Epithelial cell of esophagus (primary cell): ENCODE results near the gene DTHD1.
A peak's percentile ranks its signal among the peaks of the same experiment; 100 is the strongest.

Experiments
- DNase-seq: peaks from one replicate; pipeline ENCODE4 v3.0.0; 2010; ENCODE audit warnings: low read depth
- H3K4me3 ChIP-seq: 2 replicates; pipeline ENCODE4 v1.5.1; 2011; ENCODE audit warnings: mild to moderate bottlenecking, low read length, control low read depth
- TF ChIP-seq, protein P1 (sequence below): IDR thresholded peaks from 2 replicates; pipeline ENCODE4 v1.5.1; 2011; ENCODE audit warnings: low read depth, mild to moderate bottlenecking, low read length, control low read depth, inconsistent platforms; ENCODE audit not compliant: insufficient read depth; ENCODE audit errors: missing control alignments

Gene DTHD1

DNA sequence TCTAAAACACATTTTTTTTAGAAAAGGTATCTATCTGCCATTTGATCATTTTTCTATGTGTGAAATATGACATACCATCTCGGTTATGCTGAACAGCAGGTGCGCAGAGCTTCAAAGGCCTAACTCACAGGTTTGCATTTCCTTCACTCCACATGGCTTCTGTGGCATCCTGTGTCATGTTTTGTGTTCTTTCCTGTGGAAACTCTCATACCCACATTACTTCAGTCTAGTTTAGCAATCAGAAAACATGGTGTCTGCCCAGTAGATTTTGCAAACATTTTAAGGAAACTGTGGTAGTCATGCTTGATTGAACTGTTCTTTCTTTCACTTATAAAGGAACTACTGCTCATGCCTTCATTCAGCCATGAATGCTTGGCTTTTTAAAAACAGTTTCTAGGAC, 25.8 kb upstream of the DTHD1 start:
- TF ChIP-seq, protein P1, sequence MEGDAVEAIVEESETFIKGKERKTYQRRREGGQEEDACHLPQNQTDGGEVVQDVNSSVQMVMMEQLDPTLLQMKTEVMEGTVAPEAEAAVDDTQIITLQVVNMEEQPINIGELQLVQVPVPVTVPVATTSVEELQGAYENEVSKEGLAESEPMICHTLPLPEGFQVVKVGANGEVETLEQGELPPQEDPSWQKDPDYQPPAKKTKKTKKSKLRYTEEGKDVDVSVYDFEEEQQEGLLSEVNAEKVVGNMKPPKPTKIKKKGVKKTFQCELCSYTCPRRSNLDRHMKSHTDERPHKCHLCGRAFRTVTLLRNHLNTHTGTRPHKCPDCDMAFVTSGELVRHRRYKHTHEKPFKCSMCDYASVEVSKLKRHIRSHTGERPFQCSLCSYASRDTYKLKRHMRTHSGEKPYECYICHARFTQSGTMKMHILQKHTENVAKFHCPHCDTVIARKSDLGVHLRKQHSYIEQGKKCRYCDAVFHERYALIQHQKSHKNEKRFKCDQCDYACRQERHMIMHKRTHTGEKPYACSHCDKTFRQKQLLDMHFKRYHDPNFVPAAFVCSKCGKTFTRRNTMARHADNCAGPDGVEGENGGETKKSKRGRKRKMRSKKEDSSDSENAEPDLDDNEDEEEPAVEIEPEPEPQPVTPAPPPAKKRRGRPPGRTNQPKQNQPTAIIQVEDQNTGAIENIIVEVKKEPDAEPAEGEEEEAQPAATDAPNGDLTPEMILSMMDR: no peak
- no peak for DNase-seq
- no peak overlapping the region for H3K4me3 ChIP-seq

DNA sequence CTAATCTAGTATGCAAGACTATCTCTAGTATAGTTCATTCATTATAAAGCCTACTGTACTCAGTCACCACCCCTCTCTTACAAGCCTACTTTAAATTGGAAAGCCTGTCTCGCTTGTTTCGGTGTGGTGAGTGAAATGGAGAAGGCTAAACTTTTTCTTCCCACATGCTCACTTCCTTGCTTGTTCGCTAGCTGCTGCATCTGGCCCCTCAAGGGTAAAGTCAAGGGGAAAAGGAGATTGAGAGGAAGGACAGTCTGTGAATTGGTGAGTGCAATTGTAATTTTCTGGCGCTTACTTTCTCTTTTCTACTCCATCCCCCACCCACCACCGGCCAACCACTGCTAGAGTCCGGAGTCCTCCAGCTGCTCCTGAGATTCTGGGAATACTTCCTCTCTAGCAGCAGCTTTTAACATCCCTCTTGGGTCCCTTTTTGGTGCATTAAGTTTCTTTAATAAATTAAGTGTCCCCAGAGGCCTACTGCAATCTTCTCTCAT, 25.0 kb upstream of the DTHD1 start:
- TF ChIP-seq, protein P1: no peak
- no peak overlapping the region for H3K4me3 ChIP-seq
- DNase-seq: no peak

DNA sequence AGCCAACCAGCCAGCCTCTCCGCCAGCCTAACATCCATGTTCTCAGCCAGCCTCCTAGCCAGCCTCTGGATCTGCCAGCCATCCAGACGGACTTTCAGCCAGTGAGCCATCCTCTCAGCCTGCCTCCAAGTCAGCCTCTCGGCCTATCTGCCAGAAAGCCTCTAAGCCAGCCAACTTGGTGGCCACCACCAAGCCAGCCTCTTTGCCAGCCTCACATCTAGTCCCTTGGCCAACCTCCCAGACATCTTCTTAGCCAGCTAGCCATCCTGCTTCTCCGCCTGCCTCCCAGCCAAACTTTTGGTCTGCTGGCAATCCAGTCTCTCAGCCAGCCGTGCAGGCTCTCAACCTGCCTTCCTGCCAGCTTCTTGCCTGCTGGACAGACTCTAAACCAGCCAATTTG, 20.7 kb upstream of the DTHD1 start:
- TF ChIP-seq, protein P1: no peak
- H3K4me3 ChIP-seq: no peak overlapping the region

DNA sequence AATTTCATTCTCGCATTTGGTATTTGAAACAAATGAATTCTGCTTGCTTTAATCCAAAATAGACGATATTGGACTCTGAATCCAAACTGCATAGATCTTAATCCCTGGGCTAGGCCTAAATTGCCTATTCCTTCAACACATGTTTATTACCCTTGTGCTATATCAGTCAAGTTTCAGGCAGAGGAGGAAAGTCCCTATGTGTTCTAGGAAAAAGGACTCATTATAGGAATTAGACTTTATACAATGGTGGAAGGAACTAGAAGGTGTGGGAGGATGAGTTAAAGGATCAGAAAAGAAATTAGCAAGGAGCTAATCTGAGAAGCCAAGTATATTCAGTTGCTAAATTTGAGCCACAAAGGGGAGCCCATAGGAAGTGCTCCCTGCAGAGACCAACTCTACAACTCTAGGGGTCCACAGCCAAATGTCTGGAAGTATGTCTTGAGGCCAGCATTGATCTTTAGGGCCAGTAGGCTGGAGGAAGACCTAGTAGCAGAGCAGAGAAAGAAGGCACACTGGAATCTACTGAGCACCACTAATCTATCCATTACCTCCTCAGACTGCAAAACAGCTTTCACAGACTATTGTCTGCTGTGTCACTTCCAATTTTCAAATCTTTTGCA, 17.1 kb upstream of the DTHD1 start:
- no peak overlapping the region for H3K4me3 ChIP-seq
- TF ChIP-seq, protein P1: no peak
- no peak for DNase-seq

More for the DNA sequence above, 20.7 kb upstream of the DTHD1 start:
- DNase-seq: no peak

DNA sequence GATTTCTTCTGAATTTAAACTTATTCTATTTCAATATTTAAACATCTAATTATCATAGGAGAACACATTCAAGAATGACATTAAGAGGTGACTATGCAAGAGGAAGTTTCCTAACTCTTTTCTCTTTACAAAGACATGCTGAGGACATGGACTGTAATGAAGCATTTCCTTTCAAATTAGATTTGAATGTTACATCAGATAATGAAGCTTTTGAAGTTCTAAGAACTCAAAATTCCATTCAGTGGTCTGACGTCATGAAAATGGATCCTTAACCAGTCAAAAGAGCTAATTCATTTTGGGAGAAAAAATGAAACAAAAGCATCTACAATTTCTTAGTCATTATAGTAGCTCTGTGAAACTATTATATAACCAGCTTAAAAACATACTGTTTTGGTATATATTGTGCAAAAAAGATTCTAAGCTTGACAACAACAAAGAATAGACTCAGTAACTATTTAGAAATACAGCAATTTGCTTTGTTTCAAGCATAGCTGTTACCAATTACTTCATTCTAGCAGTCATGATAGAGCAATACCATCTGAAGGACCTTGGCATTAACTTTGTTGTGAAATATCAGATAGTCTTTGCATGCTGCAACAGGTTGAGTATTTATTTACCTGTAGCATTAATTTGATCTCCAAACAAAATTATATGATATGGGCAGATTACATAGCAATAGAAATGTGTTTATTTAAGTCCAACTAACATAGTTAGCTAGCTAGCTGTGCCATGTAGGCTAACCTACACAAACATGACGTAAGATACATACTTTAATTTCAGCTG, 13.7 kb upstream of the DTHD1 start:
- TF ChIP-seq, protein P1: no peak
- H3K4me3 ChIP-seq: no peak overlapping the region
- DNase-seq: peak; percentile 80

DNA sequence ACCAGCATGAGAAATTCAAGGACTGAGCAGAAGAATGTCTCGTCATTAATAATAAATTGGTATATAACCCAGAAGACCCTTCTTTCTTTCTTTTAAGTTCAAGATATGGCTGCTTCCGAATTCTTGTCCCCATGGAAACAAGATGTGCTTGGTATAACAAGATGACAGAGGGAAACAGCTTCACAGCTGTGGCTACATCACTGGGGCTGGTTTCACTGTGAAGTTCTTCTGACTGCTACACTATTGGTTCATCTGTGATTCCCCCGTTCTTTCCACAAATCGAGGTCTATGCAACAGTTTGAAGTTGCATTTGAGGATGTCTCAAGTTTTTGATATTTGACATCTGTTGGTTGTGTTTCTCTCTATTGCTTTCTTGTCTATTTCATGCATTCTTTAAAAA, 12.3 kb upstream of the DTHD1 start:
- TF ChIP-seq, protein P1: no peak
- no peak for DNase-seq

More for the DNA sequence above, 12.3 kb upstream of the DTHD1 start:
- H3K4me3 ChIP-seq: no peak overlapping the region
